Fibroblast of skin of scalp (primary cell): Measurements from ENCODE around the gene GMDS. TPM values are rescaled to one million over a fixed set of nuclear protein-coding genes. Genes with fewer than 3 reads are reported as not detected.

Source experiments
- DNase-seq: peaks from one replicate; pipeline ENCODE4 v3.0.0-alpha.2; 2013
- polyA plus RNA-seq, 2 experiments: library from polyadenylated mRNA; unstranded; fragments of 120-200 nt; gene quantifications; one replicate each; pipeline ENCODE4 v1.2.1, GENCODE V29; 2013; ENCODE audit not compliant: insufficient read length in 2 of 2

Gene GMDS
- 36.2 TPM for polyA plus RNA-seq (2013, experiment 1 of 2; ENCODE audit: insufficient read length)
- 34.2 TPM for polyA plus RNA-seq (2013, experiment 2 of 2; ENCODE audit: insufficient read length)

DNA sequence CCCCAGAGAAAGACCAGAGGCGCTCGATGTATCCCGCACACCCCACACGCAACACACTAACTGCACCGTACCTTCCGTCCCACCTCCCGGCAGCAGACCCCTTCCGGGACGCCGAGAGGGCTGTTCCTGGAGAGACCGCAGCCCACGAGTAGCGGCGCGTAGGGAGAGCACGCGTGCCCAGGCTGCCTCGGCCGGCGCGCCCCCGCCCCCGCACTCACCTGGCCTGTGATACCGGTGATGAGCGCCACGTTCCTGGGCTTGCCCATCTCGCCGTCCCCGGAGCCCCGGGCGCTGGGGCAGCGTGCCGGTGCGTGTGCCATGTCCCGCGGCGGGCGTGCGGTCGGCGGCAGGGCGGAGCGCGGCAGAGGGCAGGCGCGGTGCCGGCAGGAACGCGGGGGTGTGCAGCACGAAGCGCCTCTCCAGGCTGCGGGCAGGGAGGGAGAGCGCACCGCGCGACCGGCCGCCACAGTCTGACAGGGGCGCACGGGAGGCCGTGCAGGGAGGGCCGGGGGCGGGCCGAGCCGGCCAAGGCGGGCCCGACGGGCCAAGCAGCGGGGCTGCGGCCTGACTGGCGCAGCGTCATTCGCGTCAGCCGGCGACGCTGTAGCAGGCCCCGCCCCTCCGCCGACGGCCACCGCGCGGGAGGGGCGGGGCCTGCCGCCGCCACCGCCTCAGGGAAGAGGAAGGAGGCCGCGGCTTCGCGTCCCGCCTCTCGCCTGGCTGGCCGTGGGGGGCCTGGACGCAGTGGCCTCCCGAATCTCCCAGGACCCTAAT, at the start of gene GMDS:
TSS of gene GMDS (minus strand) at position 503 of the 774 bp plus-strand sequence.
- peak; percentile 91 for DNase-seq

DNA sequence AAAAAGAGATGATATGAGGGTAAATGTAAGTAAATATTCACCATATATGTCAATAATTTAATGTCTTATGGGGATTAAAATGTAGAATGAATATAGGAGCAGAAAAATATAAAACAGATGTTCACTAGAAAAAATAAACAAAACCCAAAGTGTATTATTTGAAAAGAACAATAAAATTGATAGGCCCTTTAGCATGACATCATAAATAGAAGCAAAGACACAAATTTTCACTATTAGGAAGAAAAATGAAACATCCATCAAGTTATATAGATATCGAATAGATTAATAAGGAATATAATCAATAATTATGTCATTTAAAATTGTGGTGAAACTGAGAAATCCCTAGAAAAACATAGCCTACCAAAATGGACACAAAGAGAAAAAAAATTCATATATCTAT, 40.1 kb upstream of the GMDS start:
- no peak for DNase-seq

DNA sequence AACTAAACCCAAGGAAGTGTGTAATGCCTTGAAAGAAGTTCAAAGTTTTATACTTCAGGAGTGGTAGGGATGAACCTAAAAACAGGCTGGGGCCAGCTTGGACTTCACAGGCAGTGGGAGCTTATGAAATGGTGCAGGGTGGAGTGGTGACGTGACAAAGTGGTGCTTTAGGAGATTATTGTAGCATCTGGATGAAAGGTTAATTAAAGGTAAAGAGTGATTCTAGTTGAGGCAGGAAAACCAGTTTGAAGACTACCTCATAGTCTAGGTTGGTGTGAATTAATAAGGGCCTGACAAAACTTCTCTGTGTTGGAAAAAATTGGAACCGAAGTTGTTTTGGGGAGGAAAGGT, 30.5 kb upstream of the GMDS start:
- DNase-seq, result no peak

DNA sequence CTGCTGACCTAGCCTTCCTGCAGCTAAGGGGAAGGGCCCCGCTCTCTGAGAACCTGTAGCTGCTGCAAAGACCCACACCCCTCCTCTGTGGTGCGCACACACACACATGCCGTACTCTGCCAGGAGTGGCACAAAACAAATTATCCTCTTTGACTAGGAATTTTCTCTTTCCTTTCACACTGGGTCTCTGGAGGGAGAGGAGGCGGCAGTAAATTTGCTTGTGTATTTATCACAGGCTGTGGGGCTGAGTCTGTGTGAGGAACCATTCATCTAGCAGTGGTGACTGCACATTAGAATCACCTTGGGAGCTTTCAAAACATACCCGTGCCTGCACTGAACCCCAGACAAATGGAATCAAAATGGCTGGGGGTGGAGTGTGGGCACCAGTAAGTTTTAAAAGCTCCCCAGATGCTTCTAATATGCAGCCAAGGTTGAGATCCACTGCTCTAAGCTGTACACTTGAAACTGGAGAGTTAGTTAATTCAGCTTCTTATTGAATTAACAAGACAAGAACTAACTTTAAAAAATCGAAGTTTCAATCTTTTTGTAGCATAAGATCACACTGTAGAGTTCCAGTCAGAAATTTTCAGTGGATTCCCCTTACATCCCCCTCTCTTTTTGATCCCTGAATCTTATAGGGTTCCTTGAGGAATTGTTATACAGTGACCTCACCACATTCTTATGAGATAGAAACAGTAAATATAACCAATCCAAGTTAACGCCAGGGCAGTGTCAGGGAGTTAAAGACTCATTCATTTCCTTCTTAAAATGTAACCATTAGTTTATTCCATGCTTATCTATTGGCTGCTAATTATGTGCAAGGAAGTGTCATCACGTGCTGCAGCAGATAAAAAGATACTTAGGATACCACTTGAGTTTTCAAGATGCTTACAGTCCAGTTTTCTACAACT, 29.8 kb upstream of the GMDS start:
- DNase-seq, result peak; percentile 56

DNA sequence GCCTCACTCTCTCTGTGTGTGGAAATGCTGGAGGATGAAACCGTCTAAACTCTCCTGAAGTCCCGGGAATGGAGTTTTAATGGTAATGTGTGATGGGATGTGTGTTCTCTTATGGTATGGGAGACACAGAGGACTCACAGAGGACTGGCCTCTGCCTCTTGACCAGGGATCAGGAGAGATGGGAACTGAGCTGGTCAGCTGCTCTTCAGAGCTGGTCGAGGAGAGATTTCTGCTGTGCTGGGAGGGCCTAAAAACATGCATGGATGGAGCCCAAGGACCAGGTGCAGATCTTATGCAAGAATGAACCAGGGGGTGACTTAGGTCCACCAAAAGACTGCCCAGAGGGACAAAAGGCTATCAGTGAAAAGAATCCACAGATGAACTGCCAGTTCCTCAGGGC, 27.3 kb upstream of the GMDS start:
- DNase-seq, result no peak

DNA sequence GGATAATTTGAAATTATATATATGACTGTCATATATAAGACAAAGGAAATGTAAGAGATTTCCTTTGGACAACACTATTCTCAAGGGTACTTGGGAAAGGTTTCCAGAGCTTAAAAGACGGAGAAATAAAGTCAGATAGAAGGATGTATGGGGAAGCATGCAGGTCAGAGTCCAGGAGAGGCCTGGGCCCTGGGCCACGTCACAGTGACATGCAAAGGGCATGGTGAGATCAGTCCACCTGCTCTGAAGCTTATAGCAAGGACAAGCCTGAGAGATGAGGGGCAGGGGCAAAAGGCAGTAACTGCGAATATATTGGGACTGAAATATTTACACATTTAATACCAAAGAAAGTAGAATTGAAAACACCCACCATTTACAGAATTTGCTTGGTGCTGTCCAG, 24.6 kb upstream of the GMDS start:
- DNase-seq, result no peak

DNA sequence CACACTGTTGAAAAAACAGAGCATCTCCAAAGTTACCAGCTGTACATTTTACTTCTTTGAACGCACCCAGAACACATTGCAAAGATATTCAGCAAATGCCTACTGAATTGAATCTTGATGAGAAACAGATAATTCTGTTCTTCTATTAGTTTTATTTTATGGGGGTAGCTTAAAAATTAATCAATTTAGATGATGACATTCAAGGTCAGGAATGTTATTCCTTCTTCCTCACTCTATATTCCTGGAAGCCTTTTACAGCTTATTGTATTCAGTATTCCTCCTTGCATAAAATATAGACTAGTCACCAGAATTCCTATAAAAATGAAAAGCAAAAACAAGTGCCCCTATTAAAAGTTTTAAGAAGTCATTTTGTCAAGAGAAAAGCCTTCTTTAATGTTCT, 21.4 kb upstream of the GMDS start:
- no peak for DNase-seq

DNA sequence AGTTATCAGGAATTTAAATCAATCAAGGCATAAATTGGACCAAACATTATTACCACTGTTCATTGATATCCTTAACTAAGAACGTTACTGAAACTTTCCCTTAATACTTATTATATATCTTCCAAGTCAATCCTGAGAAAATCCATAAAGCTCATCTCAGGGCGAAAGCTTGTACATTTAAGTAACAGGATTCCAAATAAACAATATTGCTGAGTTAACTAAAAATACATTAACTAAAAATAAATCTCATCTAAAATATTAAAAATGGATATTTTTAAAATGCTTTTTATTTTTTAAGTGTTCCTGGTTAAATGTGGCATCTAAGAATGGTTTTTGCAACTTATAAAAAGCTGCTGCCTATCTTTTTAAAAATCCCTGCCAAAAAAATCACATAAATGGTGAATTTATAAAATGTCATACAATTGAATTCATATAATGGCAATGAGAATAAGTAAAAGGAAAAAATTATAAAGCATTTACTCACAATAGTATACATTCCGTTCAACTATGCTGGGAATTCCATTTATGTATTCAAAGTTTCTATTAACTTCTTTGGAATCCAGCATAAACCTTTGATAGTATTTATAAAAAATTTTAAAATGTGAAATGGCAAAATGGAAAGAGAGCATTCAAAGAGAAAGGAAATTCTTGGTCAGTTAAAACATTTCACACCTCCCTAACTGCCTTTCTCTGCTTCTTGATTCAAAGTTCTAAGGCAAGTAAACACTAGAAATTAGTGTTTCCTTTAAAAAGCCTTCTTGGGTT, 20.8 kb upstream of the GMDS start:
- DNase-seq, result peak; percentile 83

DNA sequence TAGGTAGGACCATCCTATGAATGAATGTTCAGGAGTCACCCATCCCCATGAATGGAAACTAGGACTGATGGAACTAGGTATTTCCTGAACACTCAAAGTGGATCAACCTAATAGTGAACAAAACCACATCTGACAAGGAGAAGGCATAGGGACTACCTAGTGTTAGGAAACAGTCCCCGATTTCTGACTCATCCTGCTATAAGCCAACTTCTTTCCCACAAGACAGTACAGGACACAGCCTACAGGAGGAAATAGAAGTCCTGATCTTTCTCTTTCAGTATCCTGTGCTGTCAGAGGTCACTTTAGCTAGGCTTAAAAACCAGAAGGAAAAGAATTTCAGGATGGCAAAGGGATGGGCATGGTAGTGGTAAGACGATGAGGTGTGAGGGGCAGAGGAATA, 19.5 kb upstream of the GMDS start:
- peak; percentile 16 for DNase-seq

DNA sequence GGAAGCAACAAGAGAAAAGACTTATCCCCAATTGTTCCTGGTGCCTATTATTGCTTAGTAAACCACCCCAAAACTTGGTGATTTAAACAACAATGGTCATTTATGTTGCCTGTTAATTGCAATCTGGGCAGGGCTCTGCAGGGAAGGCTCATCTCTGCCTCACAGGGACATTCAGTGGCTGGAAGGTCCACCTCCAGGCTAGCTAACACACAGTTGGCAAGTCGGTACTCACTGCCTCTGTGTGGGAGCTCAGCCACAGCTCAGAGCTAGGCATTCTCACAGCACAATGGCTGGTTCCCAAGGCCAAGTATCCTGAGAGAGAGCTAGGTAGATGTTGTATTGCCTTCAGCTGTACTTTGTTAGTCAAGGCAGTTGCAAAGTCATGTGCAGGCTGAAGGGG, 18.5 kb upstream of the GMDS start:
- DNase-seq, result no peak

DNA sequence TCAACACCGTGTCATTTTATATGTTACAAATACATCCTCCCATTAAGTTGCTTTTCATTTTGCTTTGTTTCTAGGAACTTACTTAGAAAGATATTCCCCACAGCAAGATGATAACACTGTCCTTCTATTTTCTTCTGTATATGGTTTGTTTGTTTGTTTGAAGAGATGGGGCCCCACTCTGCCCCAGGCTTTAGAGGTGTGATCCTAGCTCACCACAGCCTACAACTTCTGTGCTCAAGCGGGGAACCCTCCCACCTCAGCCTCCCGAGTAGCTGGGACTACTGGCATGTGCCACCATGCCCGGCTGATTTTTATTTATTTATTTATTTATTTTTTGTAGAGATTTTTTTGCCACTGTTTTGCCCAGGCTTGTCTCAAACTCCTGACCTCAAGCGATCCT, 14.2 kb upstream of the GMDS start:
- DNase-seq, result no peak

DNA sequence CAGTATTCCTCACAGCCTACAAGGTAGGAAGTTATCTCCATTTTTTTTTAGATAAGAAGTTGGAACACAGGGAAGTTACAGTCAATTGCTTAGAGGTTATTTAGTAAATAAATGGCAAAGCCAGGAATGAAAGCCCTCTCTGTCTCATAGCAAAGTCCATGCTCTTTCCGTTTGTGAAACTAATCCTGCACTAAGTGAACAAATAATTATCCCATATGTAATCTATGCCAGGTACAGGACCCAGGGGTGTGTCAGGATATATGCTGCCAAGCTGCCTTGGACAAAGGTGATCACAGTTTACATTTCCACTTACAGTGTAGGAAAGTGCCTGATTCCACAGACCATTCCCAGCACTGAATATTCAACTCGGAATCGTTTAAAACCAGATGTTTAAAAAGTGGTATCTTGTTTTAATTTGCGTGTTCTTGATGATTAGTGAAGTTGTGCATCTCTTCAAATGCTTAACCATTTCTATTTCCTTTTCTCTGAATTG, 13.6 kb upstream of the GMDS start:
- no peak for DNase-seq

DNA sequence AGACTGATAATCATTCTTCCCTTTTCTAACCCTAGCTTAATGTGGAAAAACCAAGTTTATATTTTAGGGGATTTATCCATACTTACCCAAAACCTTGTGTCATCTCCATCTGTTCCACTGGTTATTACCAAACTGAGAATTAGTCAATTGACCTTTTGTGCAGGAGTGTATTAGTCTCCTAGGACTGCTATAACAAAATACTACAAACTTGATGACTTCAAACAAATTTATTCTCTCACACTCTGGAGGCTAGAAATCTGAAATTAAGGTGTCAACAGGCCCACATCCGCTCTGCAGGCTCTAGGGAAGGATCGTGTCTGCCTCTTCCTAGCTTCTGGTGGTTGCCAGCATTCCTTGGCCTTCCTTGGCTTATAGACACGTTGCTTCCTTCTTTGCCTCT, 12.7 kb upstream of the GMDS start:
- DNase-seq, result no peak

DNA sequence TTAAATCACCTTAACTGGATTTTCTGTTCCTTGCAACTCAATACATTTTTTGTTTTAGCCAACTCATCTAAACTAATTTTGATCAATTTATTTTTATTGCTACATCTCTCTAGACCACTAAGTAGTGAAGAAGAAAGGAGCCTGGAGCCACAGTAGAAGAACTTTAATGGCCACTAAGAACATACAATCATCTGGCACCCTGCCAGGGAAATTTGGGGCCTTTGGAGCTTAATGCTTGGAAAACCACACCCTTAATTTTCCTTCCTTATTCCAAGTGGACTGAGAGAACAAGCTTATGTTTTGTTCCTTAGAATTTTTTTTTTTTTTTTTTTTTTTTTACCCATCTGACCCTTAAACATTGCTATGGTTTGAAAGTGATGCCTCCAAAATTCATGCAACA, 12.0 kb upstream of the GMDS start:
- DNase-seq, result peak; percentile 7

DNA sequence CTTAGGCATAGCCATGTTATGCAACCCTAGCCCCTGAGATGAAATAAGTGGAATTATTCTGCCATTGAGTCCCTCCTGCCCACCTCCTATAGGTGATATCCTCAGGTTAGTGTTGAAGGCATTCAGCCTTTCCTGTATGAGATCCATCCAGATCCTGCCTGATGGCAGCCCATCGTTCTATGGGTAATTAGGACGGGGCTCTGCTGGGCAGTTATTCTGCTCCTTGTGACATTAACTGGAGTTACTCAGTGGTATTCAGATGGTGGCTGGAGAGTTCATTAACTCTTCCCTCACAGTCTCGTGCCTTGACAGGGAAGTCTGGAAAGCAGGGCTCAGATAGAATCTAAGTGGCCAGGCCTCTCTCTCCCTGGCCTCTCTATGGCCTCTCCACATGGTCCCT, 9.3 kb upstream of the GMDS start:
- no peak for DNase-seq

DNA sequence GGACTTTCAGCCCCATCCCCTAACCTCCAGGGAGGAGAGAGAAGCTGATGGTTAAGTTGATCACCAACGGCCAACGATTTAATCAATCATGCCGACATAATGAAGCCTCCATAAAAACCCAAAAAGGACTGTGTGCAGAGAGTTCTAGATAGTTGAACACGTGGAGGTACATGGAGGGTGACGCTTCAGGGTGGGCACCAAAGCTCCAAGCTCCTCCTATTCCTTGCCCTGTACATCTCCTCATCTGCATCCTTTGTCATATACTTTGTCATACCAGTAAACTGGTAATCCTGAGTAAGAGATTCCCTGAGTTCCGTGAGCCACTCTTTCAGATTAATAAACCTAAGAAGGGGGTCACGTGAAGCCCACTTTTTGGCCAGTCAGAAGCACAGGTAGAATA, 3.7 kb upstream of the GMDS start:
- no peak for DNase-seq

DNA sequence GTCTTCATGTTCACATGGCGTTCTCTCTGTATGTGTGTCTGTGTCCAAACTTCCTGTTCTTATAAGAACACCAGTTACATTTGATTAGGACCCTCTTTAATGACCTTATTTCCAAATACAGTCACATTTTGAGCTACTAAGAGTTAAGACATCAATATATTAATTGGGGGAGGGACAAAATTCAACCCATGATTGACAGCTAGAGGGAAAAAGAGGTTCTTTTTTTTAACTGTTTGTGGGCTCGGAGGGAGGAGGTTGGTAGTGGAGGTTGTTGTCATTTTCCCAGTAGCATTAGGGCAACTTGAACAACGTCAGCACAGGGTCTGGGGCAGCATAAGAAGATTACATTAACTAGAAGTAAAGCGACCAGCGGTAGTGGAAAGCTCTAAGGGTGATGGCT, 2.3 kb upstream of the GMDS start:
- DNase-seq, result no peak

DNA sequence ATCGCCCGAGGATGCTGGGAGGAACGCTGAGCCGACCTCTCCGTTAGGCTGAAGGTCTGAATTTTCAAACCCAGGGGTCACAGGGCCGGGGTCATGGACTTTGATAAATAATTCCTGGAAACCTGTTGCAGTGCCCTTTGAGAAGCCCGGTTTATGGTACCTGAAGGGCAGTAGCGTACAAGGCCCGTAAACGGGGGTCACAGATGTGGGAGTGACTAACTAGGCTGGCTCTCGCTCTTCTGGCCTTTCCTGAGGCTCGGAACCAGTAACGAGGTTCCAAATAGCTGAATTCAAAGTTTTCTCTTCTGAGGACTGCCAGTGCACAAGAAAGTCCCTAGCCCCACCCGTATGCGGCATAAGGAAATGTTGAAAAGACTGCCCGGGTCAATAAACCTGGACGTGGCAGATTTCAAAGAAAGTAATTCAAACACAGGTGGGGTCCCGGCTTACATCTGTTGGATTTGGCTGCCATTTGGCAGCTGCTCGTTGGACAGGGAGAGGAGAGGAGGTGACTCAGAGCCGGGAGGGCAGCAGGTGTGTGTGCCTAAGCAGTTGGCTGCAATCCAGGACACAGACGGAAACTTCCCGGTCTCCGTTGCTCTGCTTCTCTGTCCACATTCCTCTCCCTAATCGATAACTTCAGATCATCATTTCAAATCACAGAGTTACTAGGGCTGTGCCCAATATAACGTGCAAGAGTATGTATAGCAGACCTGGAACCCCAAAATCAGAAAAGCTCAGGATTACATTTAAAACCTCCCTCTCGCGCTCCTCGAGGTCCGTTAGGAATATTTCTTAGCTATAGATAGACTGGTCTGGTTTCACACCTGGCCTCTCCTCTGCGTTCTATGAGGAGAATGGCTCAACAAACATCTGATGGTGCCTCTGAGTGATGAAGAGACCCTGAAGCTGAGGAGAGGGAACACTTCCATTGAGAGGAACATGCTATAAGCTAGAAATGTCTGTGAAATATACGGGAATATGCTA, 765 bp upstream of the GMDS start:
- peak; percentile 13 for DNase-seq

DNA sequence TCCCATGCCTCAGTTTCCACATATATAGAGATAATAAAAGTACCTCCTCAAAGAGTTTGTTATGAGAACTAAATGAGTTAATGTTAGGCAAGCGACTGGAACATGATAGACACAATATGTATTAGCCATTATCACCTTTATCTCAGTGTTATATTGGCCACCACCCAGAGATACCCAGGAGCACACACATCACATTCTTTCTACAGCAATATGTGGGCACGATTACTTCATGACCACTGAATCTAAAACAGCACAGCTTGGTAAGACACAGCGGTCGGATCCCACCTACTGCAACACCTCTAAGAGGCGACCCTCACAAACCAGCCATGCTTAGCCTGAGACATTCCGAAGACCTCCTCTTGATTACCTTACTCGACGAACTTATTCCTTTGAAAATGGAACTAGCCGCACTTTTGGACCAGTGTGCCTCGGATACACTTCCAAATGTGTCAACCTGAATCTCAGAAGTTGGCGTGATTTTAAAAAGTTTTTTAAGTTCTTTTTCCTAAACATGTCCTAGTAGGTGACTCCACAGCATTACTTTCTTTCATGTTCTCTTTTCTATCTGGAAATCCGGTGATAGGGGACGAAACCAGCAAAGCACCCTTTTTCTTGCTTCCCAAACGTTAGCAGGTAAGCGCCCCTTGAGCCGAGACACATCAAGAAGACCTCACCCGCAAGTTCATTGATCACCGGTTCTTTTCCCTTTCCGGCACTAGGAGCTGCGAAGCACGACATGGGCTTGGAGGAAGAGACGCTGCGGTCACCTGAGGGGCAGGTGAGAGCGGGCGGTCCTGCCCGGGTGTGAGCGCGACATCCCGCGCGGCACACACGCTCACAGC, 923 bp downstream of the GMDS start:
- no peak for DNase-seq

DNA sequence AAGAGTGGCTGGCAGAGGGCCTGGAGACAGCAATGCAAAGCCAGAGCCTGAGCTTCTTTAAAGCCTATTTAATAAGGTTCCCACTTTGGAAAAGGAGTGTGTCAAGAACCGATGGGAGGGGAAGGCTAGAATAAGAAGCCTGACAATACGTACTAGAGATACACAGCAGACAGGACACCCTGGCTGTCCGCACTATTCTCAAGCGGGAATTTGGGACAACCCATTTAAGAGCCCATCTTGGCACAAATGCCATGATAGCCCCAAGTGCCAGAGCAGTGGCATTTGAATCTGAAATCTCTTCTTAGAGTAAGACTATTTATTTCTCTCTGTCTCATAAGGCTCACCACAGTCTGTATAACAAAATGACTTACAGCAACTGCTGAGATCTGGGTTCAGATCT, 3.1 kb downstream of the GMDS start:
- DNase-seq, result no peak

DNA sequence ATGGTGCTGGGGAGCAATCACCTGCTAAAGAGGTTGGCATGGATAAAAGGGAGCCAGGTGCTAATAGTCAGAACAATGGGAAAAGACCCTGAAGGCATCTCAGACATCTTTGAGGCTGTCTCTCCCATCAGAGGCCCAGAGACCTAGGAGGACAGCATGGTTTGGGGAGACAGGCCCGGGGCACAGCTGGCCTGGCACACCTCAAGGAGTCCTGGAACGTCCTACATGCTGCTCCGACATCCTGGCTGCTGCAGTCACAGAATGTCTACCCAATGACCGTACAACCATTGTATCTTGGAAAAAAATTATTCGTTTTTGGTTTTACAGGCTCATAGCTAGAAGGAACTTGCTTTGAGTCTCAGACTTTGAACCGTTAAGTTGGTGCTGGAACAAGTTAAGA, 4.4 kb downstream of the GMDS start:
- DNase-seq, result no peak
